DOHH2 (cell line): ENCODE measurements around the gene ACP6.

Experiments used
- H3F3A ChIP-seq: fragments of 200-600 bp; sonication (generic), shearing (Covaris generic); 2 replicates; pipeline ENCODE4 v1.6.0; 2016; ENCODE audit warnings: antibody characterized with exemption, mild to moderate bottlenecking; ENCODE audit not compliant: control insufficient read depth, insufficient read depth
- H3K27ac ChIP-seq: fragments of 200-600 bp; sonication (generic); 2 replicates; pipeline ENCODE4 v1.5.1; 2014; ENCODE audit warnings: low read depth, mild to moderate bottlenecking, low read length, moderate library complexity
- H3K27me3 ChIP-seq: fragments of 200-600 bp; sonication (generic); 2 replicates; pipeline ENCODE4 v1.6.1; 2014; ENCODE audit warnings: mild to moderate bottlenecking, low read length, mixed read lengths; ENCODE audit not compliant: control insufficient read depth
- H3K36me3 ChIP-seq: fragments of 200-600 bp; sonication (generic); 2 replicates; pipeline ENCODE4 v1.6.1; 2014; ENCODE audit warnings: mild to moderate bottlenecking, low read length, moderate library complexity, mixed read lengths; ENCODE audit not compliant: control insufficient read depth
- H3K4me1 ChIP-seq: fragments of 200-600 bp; sonication (generic); 2 replicates; pipeline ENCODE4 v1.6.1; 2014; ENCODE audit warnings: mild to moderate bottlenecking, low read length, mixed read lengths; ENCODE audit not compliant: control insufficient read depth
- H3K4me2 ChIP-seq: fragments of 200-600 bp; sonication (generic); 2 replicates; pipeline ENCODE4 v1.6.0; 2014; ENCODE audit warnings: mild to moderate bottlenecking, low read length, moderate library complexity
- H3K4me3 ChIP-seq: fragments of 200-600 bp; sonication (generic); 2 replicates; pipeline ENCODE4 v1.5.1; 2014; ENCODE audit warnings: mild to moderate bottlenecking, low read length, mixed read lengths
- H3K79me2 ChIP-seq: fragments of 200-600 bp; sonication (generic); 2 replicates; pipeline ENCODE4 v1.6.1; 2014; ENCODE audit warnings: mild to moderate bottlenecking, low read length, mixed read lengths; ENCODE audit not compliant: control insufficient read depth
- H3K9me2 ChIP-seq: fragments of 200-600 bp; sonication (generic); replicated peaks from 2 replicates; pipeline ENCODE4 v1.6.1; 2014; ENCODE audit warnings: mild to moderate bottlenecking, low read length, mixed read lengths; ENCODE audit not compliant: control insufficient read depth
- H3K9me3 ChIP-seq: fragments of 200-600 bp; sonication (generic); 2 replicates; pipeline ENCODE4 v1.6.1; 2014; ENCODE audit warnings: antibody characterized with exemption, low read length, mixed read lengths; ENCODE audit not compliant: control insufficient read depth, insufficient read depth
- H4K20me1 ChIP-seq: fragments of 200-600 bp; sonication (generic); 2 replicates; pipeline ENCODE4 v1.6.0; 2014; ENCODE audit warnings: low read depth, mild to moderate bottlenecking, antibody characterized with exemption, low read length, moderate library complexity; ENCODE audit not compliant: control insufficient read depth, insufficient read depth
- EZH2phosphoT487 ChIP-seq: fragments of 200-600 bp; sonication (generic); IDR thresholded peaks from 2 replicates; pipeline ENCODE4 v1.6.1; 2017; ENCODE audit warnings: borderline replicate concordance, mild to moderate bottlenecking, antibody characterized with exemption, low read length, moderate library complexity, mixed read lengths
- TF ChIP-seq, protein P1 (sequence below): fragments of 200-600 bp; sonication (generic); IDR thresholded peaks from one replicate; pipeline ENCODE4 v1.5.1; 2014; ENCODE audit warnings: antibody characterized with exemption, mild to moderate bottlenecking, low read depth, low read length; ENCODE audit not compliant: poor library complexity, severe bottlenecking

Gene ACP6

DNA sequence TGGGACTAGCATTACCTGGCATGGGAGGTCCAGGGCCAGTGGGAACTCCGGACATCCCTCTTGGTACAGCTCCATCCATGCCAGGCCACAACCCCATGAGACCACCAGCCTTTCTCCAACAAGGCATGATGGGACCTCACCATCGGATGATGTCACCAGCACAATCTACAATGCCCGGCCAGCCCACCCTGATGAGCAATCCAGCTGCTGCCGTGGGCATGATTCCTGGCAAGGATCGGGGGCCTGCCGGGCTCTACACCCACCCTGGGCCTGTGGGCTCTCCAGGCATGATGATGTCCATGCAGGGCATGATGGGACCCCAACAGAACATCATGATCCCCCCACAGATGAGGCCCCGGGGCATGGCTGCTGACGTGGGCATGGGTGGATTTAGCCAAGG lies 45.8 kb downstream of the ACP6 start:
- Histone ChIP-seq H3K9me3 (no peaks in the 10 kb centered on the region), H3K4me2 (no peak overlapping the region), H3K4me1 (peaks cover 7% of the 10 kb centered on the region), H3K36me3 (no peaks in the 10 kb centered on the region), H4K20me1 (no peaks in the 10 kb centered on the region), H3K9me2 (no peaks in the 10 kb centered on the region), H3K79me2 (no peaks in the 10 kb centered on the region), H3K4me3 (no peak overlapping the region), H3F3A (no peaks in the 10 kb centered on the region; the same call in 1 of the 2 replicates), H3K27ac (no peak overlapping the region), H3K27me3 (no peaks in the 10 kb centered on the region)
- no peak for TF ChIP-seq EZH2phosphoT487
- TF ChIP-seq, protein P1, sequence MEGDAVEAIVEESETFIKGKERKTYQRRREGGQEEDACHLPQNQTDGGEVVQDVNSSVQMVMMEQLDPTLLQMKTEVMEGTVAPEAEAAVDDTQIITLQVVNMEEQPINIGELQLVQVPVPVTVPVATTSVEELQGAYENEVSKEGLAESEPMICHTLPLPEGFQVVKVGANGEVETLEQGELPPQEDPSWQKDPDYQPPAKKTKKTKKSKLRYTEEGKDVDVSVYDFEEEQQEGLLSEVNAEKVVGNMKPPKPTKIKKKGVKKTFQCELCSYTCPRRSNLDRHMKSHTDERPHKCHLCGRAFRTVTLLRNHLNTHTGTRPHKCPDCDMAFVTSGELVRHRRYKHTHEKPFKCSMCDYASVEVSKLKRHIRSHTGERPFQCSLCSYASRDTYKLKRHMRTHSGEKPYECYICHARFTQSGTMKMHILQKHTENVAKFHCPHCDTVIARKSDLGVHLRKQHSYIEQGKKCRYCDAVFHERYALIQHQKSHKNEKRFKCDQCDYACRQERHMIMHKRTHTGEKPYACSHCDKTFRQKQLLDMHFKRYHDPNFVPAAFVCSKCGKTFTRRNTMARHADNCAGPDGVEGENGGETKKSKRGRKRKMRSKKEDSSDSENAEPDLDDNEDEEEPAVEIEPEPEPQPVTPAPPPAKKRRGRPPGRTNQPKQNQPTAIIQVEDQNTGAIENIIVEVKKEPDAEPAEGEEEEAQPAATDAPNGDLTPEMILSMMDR, result no peak

DNA sequence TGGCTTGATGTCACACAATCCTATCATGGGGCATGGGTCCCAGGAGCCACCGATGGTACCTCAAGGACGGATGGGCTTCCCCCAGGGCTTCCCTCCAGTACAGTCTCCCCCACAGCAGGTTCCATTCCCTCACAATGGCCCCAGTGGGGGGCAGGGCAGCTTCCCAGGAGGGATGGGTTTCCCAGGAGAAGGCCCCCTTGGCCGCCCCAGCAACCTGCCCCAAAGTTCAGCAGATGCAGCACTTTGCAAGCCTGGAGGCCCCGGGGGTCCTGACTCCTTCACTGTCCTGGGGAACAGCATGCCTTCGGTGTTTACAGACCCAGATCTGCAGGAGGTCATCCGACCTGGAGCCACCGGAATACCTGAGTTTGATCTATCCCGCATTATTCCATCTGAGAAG lies 46.3 kb downstream of the ACP6 start:
- H3K4me3 ChIP-seq, result no peak overlapping the region
- H3K4me1 ChIP-seq, result peaks cover 7% of the 10 kb centered on the region
- TF ChIP-seq EZH2phosphoT487, result no peak
- TF ChIP-seq, protein P1, result no peak
- H4K20me1 ChIP-seq, result no peaks in the 10 kb centered on the region
- no peaks in the 10 kb centered on the region; the same call in 1 of the 2 replicates for H3F3A ChIP-seq
- no peaks in the 10 kb centered on the region for H3K79me2 ChIP-seq
- H3K9me3 ChIP-seq, result no peaks in the 10 kb centered on the region
- no peaks in the 10 kb centered on the region for H3K36me3 ChIP-seq
- H3K9me2 ChIP-seq, result no peaks in the 10 kb centered on the region
- H3K27me3 ChIP-seq, result no peaks in the 10 kb centered on the region
- H3K4me2 ChIP-seq, result no peak overlapping the region
- no peak overlapping the region for H3K27ac ChIP-seq

DNA sequence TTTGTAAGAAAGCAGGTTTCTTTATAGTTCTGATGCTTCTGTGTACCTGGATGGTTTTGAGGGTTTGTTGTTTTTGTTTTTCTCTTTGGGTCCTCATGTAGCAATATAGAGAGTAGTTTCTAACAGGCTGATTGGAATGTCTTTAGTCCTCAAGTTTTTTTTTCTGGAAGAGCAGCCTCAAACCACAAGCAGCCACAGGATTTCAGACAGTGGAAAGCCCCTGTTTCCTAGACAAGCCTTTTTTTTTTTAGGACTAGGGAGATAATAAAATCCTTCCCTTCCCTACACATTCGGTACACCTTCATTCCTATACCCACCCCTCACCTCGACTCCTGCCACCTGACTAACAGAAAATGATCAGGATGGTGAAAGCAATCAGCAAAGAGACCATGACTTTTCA lies 47.6 kb downstream of the ACP6 start:
- TF ChIP-seq, protein P1, result no peak
- TF ChIP-seq EZH2phosphoT487, result no peak
- Histone ChIP-seq H3K4me2 (no peak overlapping the region), H4K20me1 (no peaks in the 10 kb centered on the region), H3K9me3 (no peaks in the 10 kb centered on the region), H3K79me2 (no peaks in the 10 kb centered on the region), H3F3A (no peaks in the 10 kb centered on the region; the same call in 1 of the 2 replicates), H3K4me1 (peaks cover 7% of the 10 kb centered on the region), H3K36me3 (peaks cover under 1% of the 10 kb centered on the region; the same call in 1 of the 2 replicates), H3K27me3 (no peaks in the 10 kb centered on the region), H3K27ac (no peak overlapping the region), H3K9me2 (no peaks in the 10 kb centered on the region), H3K4me3 (no peak overlapping the region)
